Thoracic aorta endothelial cell (primary cell): ENCODE data around the gene RLN3. TPM values are rescaled to one million over a fixed set of nuclear protein-coding genes. Genes with fewer than 3 reads are reported as not detected.

Source experiments
- total RNA-seq: library from RNA; depleted of rRNA; stranded (reverse); fragments of >200 nt; gene quantifications from 2 replicates; pipeline ENCODE4 v1.2.3, GENCODE V29; 2012

RLN3 gene
- not detected in 2 replicates for total RNA-seq

GRCh38 chr19:14027856-14028450 is at the start of gene RLN3:
Gene RLN3 (plus strand): TSS chr19:14028148. CDS start chr19:14028205, 57 bp downstream.

GRCh38 chr19:14006085-14006765 is 21.7 kb upstream of the RLN3 start, which contains the start of gene RFX1:
Gene RFX1 (minus strand): TSS chr19:14006320. CDS start chr19:13993843, 12,477 bp downstream.

GRCh38 chr19:14031719-14032480 is 4.0 kb downstream of the RLN3 start, which contains the start of gene IL27RA:
Gene IL27RA (plus strand): TSS chr19:14031762. CDS start chr19:14031873, 111 bp downstream.

GRCh38 chr19:14061751-14062557 is 34.0 kb downstream of the RLN3 start, which contains the start of gene PALM3:
Gene PALM3 (minus strand): TSS chr19:14062076. CDS start chr19:14061980, 96 bp downstream.

GRCh38 chr19:14072535-14073260 is 44.8 kb downstream of the RLN3 start, which contains the start of gene MISP3:
Gene MISP3 (plus strand): TSS chr19:14072786. CDS start chr19:14073310, 524 bp downstream.

Other genes starting within 250 kb of the RLN3 start
- 8.4 and 12.9 TPM in 2 replicates for gene ZSWIM4, start 232.7 kb upstream of the RLN3 start, total RNA-seq
- gene NANOS3, start 151.0 kb upstream of the RLN3 start, total RNA-seq: not detected in 2 replicates
- 0.50 and 0.53 TPM in 2 replicates for gene BRME1, start 122.0 kb upstream of the RLN3 start, total RNA-seq
- gene CC2D1A, start 121.9 kb upstream of the RLN3 start, total RNA-seq: 15.7 and 18.5 TPM in 2 replicates
- 0.22 and 0.53 TPM in 2 replicates for gene PODNL1, start 89.7 kb upstream of the RLN3 start, total RNA-seq
- gene DCAF15, start 75.6 kb upstream of the RLN3 start, total RNA-seq: 12.2 and 19.0 TPM in 2 replicates
- gene RFX1, start 21.8 kb upstream of the RLN3 start, total RNA-seq: 3.2 and 6.5 TPM in 2 replicates
- 3.3 and 8.5 TPM in 2 replicates for gene IL27RA, start 3.6 kb downstream of the RLN3 start, total RNA-seq
- gene PALM3, start 33.9 kb downstream of the RLN3 start, total RNA-seq: 0.22 TPM in 1 of 2 replicates, not detected in the other
- 0.13 and 0.29 TPM in 2 replicates for gene MISP3, start 44.6 kb downstream of the RLN3 start, total RNA-seq
- not detected in 2 replicates for gene C19orf67, start 57.6 kb downstream of the RLN3 start, total RNA-seq
- 26.1 and 31.9 TPM in 2 replicates for gene SAMD1, start 62.6 kb downstream of the RLN3 start, total RNA-seq
- 43.4 and 61.5 TPM in 2 replicates for gene PRKACA, start 89.6 kb downstream of the RLN3 start, total RNA-seq
- 22.9 and 31.4 TPM in 2 replicates for gene ASF1B, start 108.4 kb downstream of the RLN3 start, total RNA-seq
- gene ADGRL1, start 178.0 kb downstream of the RLN3 start, total RNA-seq: 2.1 and 2.5 TPM in 2 replicates